Esophagus (tissue), 2 donors: Measurements from ENCODE around the gene GNAO1. TPM values are rescaled to one million over a fixed set of nuclear protein-coding genes. Genes with fewer than 3 reads are reported as not detected.

Source experiments
- H3K27ac ChIP-seq, 2 donors: one replicate each; pipeline ENCODE4 v1.5.1; 2013; ENCODE audit warnings: low read depth in 2 of 2, mild to moderate bottlenecking in 2 of 2, inconsistent platforms in 1 of 2, low read length in 1 of 2, moderate library complexity in 1 of 2
- H3K27me3 ChIP-seq, 2 donors: one replicate each; pipeline ENCODE4 v1.6.1; 2013; ENCODE audit warnings: low read length in 2 of 2, control low read depth in 1 of 2, mild to moderate bottlenecking in 1 of 2; ENCODE audit not compliant: insufficient read depth in 2 of 2, control insufficient read depth in 1 of 2
- H3K36me3 ChIP-seq, 2 donors: one replicate each; pipeline ENCODE4 v1.6.1; 2013; ENCODE audit warnings: low read length in 1 of 2; ENCODE audit not compliant: control insufficient read depth in 2 of 2, insufficient read depth in 2 of 2
- H3K4me1 ChIP-seq, 2 donors: one replicate each; pipeline ENCODE4 v1.6.1; 2013; ENCODE audit warnings: low read length in 1 of 2; ENCODE audit not compliant: control insufficient read depth in 2 of 2, insufficient read depth in 2 of 2
- H3K4me3 ChIP-seq, 2 donors: one replicate each; pipeline ENCODE4 v1.5.1; 2013; ENCODE audit warnings: low read length in 2 of 2, mild to moderate bottlenecking in 2 of 2, low read depth in 1 of 2, moderate library complexity in 1 of 2
- H3K9me3 ChIP-seq, 2 donors: one replicate each; pipeline ENCODE4 v1.6.1; 2013; ENCODE audit warnings: mild to moderate bottlenecking in 2 of 2, low read depth in 1 of 2, low read length in 1 of 2, moderate library complexity in 1 of 2; ENCODE audit not compliant: control insufficient read depth in 2 of 2, insufficient read depth in 1 of 2
- WGBS, 2 donors: extraction: QIAGEN DNeasy Blood & Tissue Kit; methylation state at CpG; one replicate each; pipeline ENCODE4 v1.1.7; 2013; 5-methylcytosine and 5-hydroxymethylcytosine counted together
- polyA plus RNA-seq, 2 donors: library from polyadenylated mRNA; stranded (reverse); fragments of 200-250 nt; gene quantifications; one replicate each; pipeline ENCODE4 v1.2.3, GENCODE V29; 2013
- donor health status: healthy with polysubstance abuse.
- donor health status: Bipolar disorder and iron deficiency.

Gene GNAO1
- polyA plus RNA-seq, 2 donors, result 0.75 to 1.0 TPM

GRCh38 chr16:56307534-56307873, 116.2 kb downstream of the GNAO1 start:
- H3K4me3 ChIP-seq, result no peak overlapping the region
- no peaks in the 10 kb centered on the region for H3K36me3 ChIP-seq
- H3K27ac ChIP-seq, result no peak overlapping the region
- 80 to 88% methylated on average over 2 of the region's 2 CpGs for WGBS, 2 donors
- no peaks in the 10 kb centered on the region for H3K9me3 ChIP-seq
- H3K27me3 ChIP-seq, result no peaks in the 10 kb centered on the region
- no peaks in the 10 kb centered on the region for H3K4me1 ChIP-seq

- Histone ChIP-seq H3K4me1 (no peaks in the 10 kb centered on the region), H3K27ac (no peak overlapping the region), H3K36me3 (no peaks in the 10 kb centered on the region), H3K9me3 (no peaks in the 10 kb centered on the region), H3K27me3 (no peaks in the 10 kb centered on the region), H3K4me3 (no peak overlapping the region)
- 84 to 92% methylated on average over 3 of the region's 3 CpGs for WGBS, 2 donors
These were observed 117.7 kb downstream of the GNAO1 start for GRCh38 chr16:56309008-56309407.

- H3K36me3 ChIP-seq, result no peaks in the 10 kb centered on the region
- H3K27me3 ChIP-seq, result no peaks in the 10 kb centered on the region
- H3K9me3 ChIP-seq, result no peaks in the 10 kb centered on the region
- WGBS, 2 donors, result 84 to 98% methylated on average over 2 of the region's 2 CpGs
- H3K27ac ChIP-seq, result no peak overlapping the region
- no peak overlapping the region for H3K4me3 ChIP-seq
- H3K4me1 ChIP-seq, result no peaks in the 10 kb centered on the region
These were observed 119.4 kb downstream of the GNAO1 start for GRCh38 chr16:56310690-56311089.

GRCh38 chr16:56311208-56312027, 120.1 kb downstream of the GNAO1 start:
- Histone ChIP-seq H3K9me3 (no peaks in the 10 kb centered on the region), H3K27me3 (no peaks in the 10 kb centered on the region), H3K4me3 (no peak overlapping the region), H3K36me3 (no peaks in the 10 kb centered on the region), H3K27ac (no peak overlapping the region), H3K4me1 (no peaks in the 10 kb centered on the region)
- WGBS, 2 donors, result 80 to 83% methylated on average over 13 of the region's 13 CpGs

- Histone ChIP-seq H3K4me1 (no peaks in the 10 kb centered on the region), H3K4me3 (no peak overlapping the region), H3K27me3 (no peaks in the 10 kb centered on the region), H3K27ac (no peak overlapping the region), H3K9me3 (no peaks in the 10 kb centered on the region), H3K36me3 (no peaks in the 10 kb centered on the region)
- WGBS, 2 donors, result 68 to 70% methylated on average over 11 of the region's 11 CpGs
These were observed 120.7 kb downstream of the GNAO1 start for GRCh38 chr16:56312028-56312300.

- Histone ChIP-seq H3K36me3 (no peaks in the 10 kb centered on the region), H3K4me1 (no peaks in the 10 kb centered on the region), H3K9me3 (no peaks in the 10 kb centered on the region), H3K27ac (no peak overlapping the region), H3K27me3 (no peaks in the 10 kb centered on the region), H3K4me3 (no peak overlapping the region)
- 90 to 93% methylated on average over 7 of the region's 7 CpGs for WGBS, 2 donors
These were observed 121.3 kb downstream of the GNAO1 start for GRCh38 chr16:56312556-56312955.

- no peaks in the 10 kb centered on the region for H3K27me3 ChIP-seq
- no peak overlapping the region for H3K4me3 ChIP-seq
- H3K9me3 ChIP-seq, result no peaks in the 10 kb centered on the region
- H3K4me1 ChIP-seq, result peaks cover 2% of the 10 kb centered on the region in 2 donors
- WGBS, 2 donors, result 83 to 84% methylated on average over 18 of the region's 18 CpGs
- no peaks in the 10 kb centered on the region for H3K36me3 ChIP-seq
- H3K27ac ChIP-seq, result no peak overlapping the region
These were observed 123.1 kb downstream of the GNAO1 start for GRCh38 chr16:56314244-56314850.

GRCh38 chr16:56315955-56316354, 124.7 kb downstream of the GNAO1 start:
- Histone ChIP-seq H3K27me3 (no peaks in the 10 kb centered on the region), H3K9me3 (no peaks in the 10 kb centered on the region), H3K4me1 (peaks cover 2% of the 10 kb centered on the region in 2 donors), H3K27ac (no peak overlapping the region), H3K4me3 (no peak overlapping the region), H3K36me3 (no peaks in the 10 kb centered on the region)
- 91% methylated on average over 7 of the region's 7 CpGs for WGBS, 2 donors

GRCh38 chr16:56316545-56316944, 125.3 kb downstream of the GNAO1 start:
- H3K4me3 ChIP-seq, result no peak overlapping the region
- peaks cover 2% of the 10 kb centered on the region in 2 donors for H3K4me1 ChIP-seq
- WGBS, 2 donors, result 84 to 92% methylated on average over 7 of the region's 7 CpGs
- H3K27me3 ChIP-seq, result no peaks in the 10 kb centered on the region
- H3K27ac ChIP-seq, result no peak overlapping the region
- no peaks in the 10 kb centered on the region for H3K36me3 ChIP-seq
- H3K9me3 ChIP-seq, result no peaks in the 10 kb centered on the region
